KMS-11 (cell line): ENCODE measurements around the gene IGFL1.

Experiments used
- H2AFZ ChIP-seq: fragments of 200-600 bp; sonication (generic); 2 replicates; pipeline ENCODE4 v1.6.1; 2016; ENCODE audit warnings: antibody characterized with exemption, mixed run types, low read depth
- H3K27ac ChIP-seq: fragments of 200-600 bp; sonication (generic); 2 replicates; pipeline ENCODE4 v1.6.1; 2016; ENCODE audit warnings: mild to moderate bottlenecking, mixed run types
- H3K27me3 ChIP-seq: fragments of 200-600 bp; sonication (generic); 2 replicates; pipeline ENCODE4 v1.6.1; 2017; ENCODE audit warnings: mild to moderate bottlenecking, low read depth, mixed run types, moderate library complexity; ENCODE audit not compliant: insufficient read depth
- H3K36me3 ChIP-seq: fragments of 200-600 bp; sonication (generic); 2 replicates; pipeline ENCODE4 v1.6.1; 2017; ENCODE audit warnings: mild to moderate bottlenecking, mixed run types; ENCODE audit not compliant: insufficient read depth
- H3K4me1 ChIP-seq: fragments of 200-600 bp; sonication (generic); 2 replicates; pipeline ENCODE4 v1.6.1; 2016; ENCODE audit warnings: mild to moderate bottlenecking, low read depth, mixed run types; ENCODE audit not compliant: poor library complexity, severe bottlenecking
- H3K4me2 ChIP-seq: fragments of 200-600 bp; sonication (generic); 2 replicates; pipeline ENCODE4 v1.7.0; 2016; ENCODE audit warnings: mild to moderate bottlenecking, mixed run types
- H3K4me3 ChIP-seq: fragments of 200-600 bp; sonication (generic); IDR thresholded peaks from 2 replicates; pipeline ENCODE4 v1.6.1; 2017; ENCODE audit warnings: low read depth, low read length, mixed read lengths; ENCODE audit not compliant: insufficient read depth
- H3K79me2 ChIP-seq: fragments of 200-600 bp; sonication (generic); 2 replicates; pipeline ENCODE4 v1.6.1; 2016; ENCODE audit warnings: low read depth, mixed run types; ENCODE audit not compliant: insufficient read depth
- H3K9ac ChIP-seq: fragments of 200-600 bp; sonication (generic); 2 replicates; pipeline ENCODE4 v1.6.1; 2016; ENCODE audit warnings: mild to moderate bottlenecking, mixed run types
- H4K20me1 ChIP-seq: fragments of 200-600 bp; sonication (generic); 2 replicates; pipeline ENCODE4 v1.6.1; 2016; ENCODE audit warnings: mild to moderate bottlenecking, mixed run types; ENCODE audit not compliant: insufficient read depth
- CTCF ChIP-seq: fragments of 200-600 bp; sonication (generic); conservative IDR thresholded peaks from 2 replicates; pipeline ENCODE4 v1.6.1; 2017; ENCODE audit warnings: low read depth, mild to moderate bottlenecking, antibody characterized with exemption, low read length, moderate library complexity, mixed read lengths

The IGFL1 gene

GRCh38 chr19:46279177-46279576, 49.6 kb downstream of the IGFL1 start:
- TF ChIP-seq CTCF, result no peak
- Histone ChIP-seq H3K4me2 (no peak overlapping the region), H3K36me3 (no peaks in the 10 kb centered on the region), H3K27ac (no peak overlapping the region), H3K4me3 (no peak overlapping the region), H3K9ac (no peak overlapping the region), H4K20me1 (no peaks in the 10 kb centered on the region), H2AFZ (no peak overlapping the region), H3K4me1 (no peaks in the 10 kb centered on the region), H3K27me3 (peaks cover 44% of the 10 kb centered on the region), H3K79me2 (no peaks in the 10 kb centered on the region)
